ENCODE data around the gene CAMTA1. TPM values are rescaled to one million over a fixed set of nuclear protein-coding genes. Genes with fewer than 3 reads are reported as not detected.

CAMTA1 gene
- total RNA-seq, 1 experiment from 2014 or later = 82.2 TPM

GRCh38 chr1:7434566-7434965 is 649.3 kb downstream of the CAMTA1 start:
- Histone ChIP-seq H3K9me3 (ENCODE audit: control insufficient read depth, insufficient read depth, low read depth, low read length) (no peaks in the 10 kb centered on the region), H3K36me3 (ENCODE audit: control insufficient read depth, insufficient read depth, low read length) (no peaks in the 10 kb centered on the region), H3K27me3 (ENCODE audit: control insufficient read depth, insufficient read depth, low read length) (no peaks in the 10 kb centered on the region), H3K27ac (ENCODE audit: low read length) (no peak overlapping the region), H3K4me3 (ENCODE audit: low read depth in 2 of 2, low read length in 2 of 2) (no peak overlapping the region), H3K4me1 (ENCODE audit: control insufficient read depth, insufficient read depth, low read length) (no peaks in the 10 kb centered on the region)
- DNase-seq (ENCODE audit: low read depth, low spot score) (no peak), ATAC-seq (no peak)
- ChIA-PET CTCF (no interaction called here), POLR2A (no interaction called here)
- BruUV-seq (replicated peaks) = no TSS peak
- no peak for TF ChIP-seq CTCF (IDR thresholded peaks at IDR 0.05)
- TF ChIP-seq SIN3A (IDR thresholded peaks at IDR 0.05; ENCODE audit: borderline replicate concordance, insufficient read depth, low read depth, low read length) = no peak
- TF ChIP-seq, protein P1, sequence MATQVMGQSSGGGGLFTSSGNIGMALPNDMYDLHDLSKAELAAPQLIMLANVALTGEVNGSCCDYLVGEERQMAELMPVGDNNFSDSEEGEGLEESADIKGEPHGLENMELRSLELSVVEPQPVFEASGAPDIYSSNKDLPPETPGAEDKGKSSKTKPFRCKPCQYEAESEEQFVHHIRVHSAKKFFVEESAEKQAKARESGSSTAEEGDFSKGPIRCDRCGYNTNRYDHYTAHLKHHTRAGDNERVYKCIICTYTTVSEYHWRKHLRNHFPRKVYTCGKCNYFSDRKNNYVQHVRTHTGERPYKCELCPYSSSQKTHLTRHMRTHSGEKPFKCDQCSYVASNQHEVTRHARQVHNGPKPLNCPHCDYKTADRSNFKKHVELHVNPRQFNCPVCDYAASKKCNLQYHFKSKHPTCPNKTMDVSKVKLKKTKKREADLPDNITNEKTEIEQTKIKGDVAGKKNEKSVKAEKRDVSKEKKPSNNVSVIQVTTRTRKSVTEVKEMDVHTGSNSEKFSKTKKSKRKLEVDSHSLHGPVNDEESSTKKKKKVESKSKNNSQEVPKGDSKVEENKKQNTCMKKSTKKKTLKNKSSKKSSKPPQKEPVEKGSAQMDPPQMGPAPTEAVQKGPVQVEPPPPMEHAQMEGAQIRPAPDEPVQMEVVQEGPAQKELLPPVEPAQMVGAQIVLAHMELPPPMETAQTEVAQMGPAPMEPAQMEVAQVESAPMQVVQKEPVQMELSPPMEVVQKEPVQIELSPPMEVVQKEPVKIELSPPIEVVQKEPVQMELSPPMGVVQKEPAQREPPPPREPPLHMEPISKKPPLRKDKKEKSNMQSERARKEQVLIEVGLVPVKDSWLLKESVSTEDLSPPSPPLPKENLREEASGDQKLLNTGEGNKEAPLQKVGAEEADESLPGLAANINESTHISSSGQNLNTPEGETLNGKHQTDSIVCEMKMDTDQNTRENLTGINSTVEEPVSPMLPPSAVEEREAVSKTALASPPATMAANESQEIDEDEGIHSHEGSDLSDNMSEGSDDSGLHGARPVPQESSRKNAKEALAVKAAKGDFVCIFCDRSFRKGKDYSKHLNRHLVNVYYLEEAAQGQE (IDR thresholded peaks at IDR 0.05; ENCODE audit: insufficient read depth in 1 of 2, low read depth in 2 of 2, low read length in 1 of 2) = no peak
- TF ChIP-seq POLR2AphosphoS5 (IDR thresholded peaks at IDR 0.05; ENCODE audit: low read depth, low read length) = no peak
- TF ChIP-seq TCF7L2 (IDR thresholded peaks at IDR 0.05; ENCODE audit: low read depth, low read length) = no peak
- in situ Hi-C loops (cut with HindIII; ENCODE audit: low pct_unique_long_range_greater_than_20kb, low sequenced_read_pairs) = no loop called here
- intact Hi-C loops (cut with micrococcal nuclease; ENCODE audit: unreplicated experiment) = no loop called here

DNA sequence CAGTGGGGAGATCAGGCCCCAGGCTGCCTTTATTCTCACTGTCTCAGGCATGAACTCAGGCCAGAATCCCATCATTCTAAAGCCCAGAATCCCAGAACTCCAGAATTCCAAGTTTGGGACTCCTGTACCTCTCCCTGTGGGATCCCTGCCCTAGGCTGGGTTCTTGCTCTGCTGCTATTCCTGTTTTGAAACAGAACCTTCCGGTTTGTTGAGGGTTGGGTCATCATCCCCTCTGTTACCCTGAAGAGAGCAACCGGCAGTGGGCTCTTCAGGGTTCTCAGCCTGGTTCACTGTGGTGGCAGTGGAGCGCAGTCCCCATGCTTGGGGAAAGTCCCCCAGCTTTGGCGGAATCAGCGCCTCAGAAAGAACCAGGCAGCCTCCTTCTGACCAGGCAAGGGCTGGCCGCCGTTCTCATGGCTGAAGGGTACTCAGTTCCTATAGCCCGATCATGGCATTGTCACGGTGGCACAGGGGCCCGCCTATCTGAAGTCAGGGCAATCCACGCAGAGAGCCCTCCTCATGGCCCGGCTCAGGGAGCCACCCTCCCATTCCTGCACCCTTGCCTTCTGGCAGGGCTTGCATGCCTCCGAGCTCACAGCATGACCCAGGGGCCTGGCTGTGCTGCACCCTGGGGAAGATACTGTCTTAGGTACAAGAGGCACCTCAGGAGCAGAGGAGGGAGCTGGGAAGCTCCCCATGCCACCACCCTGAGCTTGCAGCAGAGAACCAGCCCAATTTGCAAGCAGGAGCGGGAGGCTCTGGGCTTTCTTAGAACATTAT is 650.2 kb downstream of the CAMTA1 start:
- in situ Hi-C loops (cut with HindIII; ENCODE audit: low pct_unique_long_range_greater_than_20kb, low sequenced_read_pairs) (no loop called here), intact Hi-C loops (cut with micrococcal nuclease; ENCODE audit: unreplicated experiment) (no loop called here)
- TF ChIP-seq CTCF (IDR thresholded peaks at IDR 0.05) (no peak), TCF7L2 (IDR thresholded peaks at IDR 0.05; ENCODE audit: low read depth, low read length) (no peak), SIN3A (IDR thresholded peaks at IDR 0.05; ENCODE audit: borderline replicate concordance, insufficient read depth, low read depth, low read length) (no peak), POLR2AphosphoS5 (IDR thresholded peaks at IDR 0.05; ENCODE audit: low read depth, low read length) (no peak)
- TF ChIP-seq, protein P1 (IDR thresholded peaks at IDR 0.05; ENCODE audit: insufficient read depth in 1 of 2, low read depth in 2 of 2, low read length in 1 of 2) = no peak
- no TSS peak for BruUV-seq (replicated peaks)
- DNase-seq (ENCODE audit: low read depth, low spot score) (no peak), ATAC-seq (no peak)
- no peak overlapping the region for H3K27ac ChIP-seq (ENCODE audit: low read length)
- H3K9me3 ChIP-seq (ENCODE audit: control insufficient read depth, insufficient read depth, low read depth, low read length) = no peaks in the 10 kb centered on the region
- ChIA-PET POLR2A (no interaction called here), CTCF (no interaction called here)
- H3K27me3 ChIP-seq (ENCODE audit: control insufficient read depth, insufficient read depth, low read length) = no peaks in the 10 kb centered on the region
- H3K4me3 ChIP-seq (ENCODE audit: low read depth in 2 of 2, low read length in 2 of 2) = no peak overlapping the region
- no peaks in the 10 kb centered on the region for H3K4me1 ChIP-seq (ENCODE audit: control insufficient read depth, insufficient read depth, low read length)
- no peaks in the 10 kb centered on the region for H3K36me3 ChIP-seq (ENCODE audit: control insufficient read depth, insufficient read depth, low read length)
